LoVo (cell line): ENCODE measurements around the gene C9orf50.

ENCODE experiments used
- DNase-seq: peaks from one replicate; pipeline ENCODE4 v3.0.0-alpha.2; 2016; ENCODE audit warnings: low spot score

Gene C9orf50

GRCh38 chr9:129570450-129571297 lies 50.2 kb downstream of the C9orf50 start:
- DNase-seq: peak; percentile 51

GRCh38 chr9:129569502-129570449 lies 51.1 kb downstream of the C9orf50 start:
- peak; percentile 61 for DNase-seq

DNA sequence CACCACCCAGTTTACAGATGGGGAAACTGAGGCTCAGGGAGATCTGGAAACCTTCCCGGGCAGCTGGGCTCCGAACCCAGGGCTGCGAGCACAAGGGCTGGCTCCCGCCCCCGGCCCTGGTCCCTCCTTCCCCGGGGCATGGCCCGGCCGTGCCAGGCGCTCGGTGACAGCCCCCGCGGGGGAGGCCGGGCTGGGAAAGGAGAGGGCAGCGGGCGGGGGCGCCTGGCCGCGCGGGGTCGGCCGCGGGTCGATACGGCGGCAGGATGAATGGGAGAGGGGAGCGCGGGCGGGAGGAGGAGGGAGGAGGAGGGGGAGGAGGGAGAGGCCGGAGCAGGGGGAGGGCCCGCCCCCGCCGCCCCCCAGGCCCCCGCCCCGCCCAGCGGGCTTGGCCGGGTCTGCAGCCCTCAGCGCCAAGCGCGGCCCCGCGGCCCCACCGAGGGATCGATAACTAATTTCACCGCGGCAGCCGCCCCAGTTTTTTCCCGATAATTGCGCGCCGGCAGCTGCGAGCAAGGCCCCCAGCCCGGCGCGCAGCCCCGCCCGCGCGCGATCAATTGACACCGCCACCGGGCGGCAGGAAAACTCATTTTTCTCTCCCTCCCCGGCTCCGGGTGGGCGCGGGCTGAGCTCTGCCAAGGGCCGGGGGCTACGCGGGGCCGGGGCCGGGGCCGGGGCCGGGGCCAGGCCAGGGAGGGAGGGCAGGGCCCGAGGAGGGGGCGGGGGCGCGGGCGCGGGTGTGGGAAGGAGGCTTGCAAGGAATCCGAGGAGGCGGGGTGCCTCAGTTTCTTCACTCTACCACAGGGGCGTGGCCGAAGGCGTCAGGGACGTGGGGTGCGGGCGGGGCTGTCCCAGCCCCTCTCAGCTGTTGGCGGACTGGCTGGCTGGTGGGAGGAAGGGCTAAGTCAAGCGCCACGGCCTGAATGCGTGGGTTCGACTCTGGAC lies 52.1 kb downstream of the C9orf50 start:
- DNase-seq: peak; percentile 32

DNA sequence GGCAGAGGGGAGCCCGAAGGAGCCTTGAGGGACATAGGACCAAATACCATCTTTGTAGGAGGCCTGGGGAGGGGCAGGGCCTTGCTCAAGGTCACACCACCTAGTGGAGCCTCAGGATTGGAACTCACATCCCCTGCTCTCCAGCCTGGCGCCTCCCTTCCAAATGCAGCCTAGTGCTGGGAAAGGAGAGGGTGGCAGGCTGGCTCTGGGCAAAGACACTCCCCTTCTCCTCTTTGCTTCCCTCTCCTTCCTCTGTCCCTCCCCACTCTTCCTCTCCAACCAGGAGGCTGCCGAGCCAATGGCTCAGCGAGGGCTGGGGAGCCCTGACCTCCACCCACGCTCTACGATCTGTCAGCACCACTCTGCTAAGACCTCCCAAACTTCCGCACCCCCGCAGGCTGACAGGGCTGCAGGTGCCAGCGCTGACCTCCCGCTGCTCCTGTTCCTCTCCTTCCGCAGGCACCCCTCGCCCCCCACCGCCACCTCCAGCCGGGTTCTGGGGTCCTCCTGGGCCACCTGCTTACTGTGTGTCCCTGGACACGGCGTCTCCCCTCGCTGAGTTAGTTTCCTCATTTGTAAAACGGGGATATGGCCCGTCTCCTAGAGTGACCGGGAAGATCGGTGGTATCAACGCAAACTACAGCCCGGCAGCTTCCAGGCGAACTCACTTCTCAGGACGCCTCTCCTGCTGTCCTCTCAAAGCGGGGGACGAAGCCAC lies 52.9 kb downstream of the C9orf50 start:
- no peak for DNase-seq

DNA sequence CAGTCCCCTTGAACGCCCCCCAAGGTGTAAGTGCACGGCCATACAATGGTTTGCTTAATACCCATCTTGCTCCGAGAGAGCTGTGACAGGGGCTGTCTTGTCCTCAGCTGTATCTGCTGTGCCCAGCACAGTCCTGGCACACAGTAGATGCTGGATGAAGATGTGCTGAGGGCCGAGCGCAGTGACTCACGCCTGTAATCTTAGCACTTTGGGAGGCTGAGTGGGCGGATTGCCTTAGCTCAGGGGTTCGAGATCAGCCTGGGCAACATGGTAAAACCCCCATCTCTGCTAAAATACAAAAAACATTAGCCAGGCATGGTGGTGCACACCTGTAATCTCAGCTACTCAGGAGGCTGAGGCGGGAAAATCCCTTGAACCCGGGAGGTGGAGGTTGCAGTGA lies 53.6 kb downstream of the C9orf50 start:
- DNase-seq: no peak

DNA sequence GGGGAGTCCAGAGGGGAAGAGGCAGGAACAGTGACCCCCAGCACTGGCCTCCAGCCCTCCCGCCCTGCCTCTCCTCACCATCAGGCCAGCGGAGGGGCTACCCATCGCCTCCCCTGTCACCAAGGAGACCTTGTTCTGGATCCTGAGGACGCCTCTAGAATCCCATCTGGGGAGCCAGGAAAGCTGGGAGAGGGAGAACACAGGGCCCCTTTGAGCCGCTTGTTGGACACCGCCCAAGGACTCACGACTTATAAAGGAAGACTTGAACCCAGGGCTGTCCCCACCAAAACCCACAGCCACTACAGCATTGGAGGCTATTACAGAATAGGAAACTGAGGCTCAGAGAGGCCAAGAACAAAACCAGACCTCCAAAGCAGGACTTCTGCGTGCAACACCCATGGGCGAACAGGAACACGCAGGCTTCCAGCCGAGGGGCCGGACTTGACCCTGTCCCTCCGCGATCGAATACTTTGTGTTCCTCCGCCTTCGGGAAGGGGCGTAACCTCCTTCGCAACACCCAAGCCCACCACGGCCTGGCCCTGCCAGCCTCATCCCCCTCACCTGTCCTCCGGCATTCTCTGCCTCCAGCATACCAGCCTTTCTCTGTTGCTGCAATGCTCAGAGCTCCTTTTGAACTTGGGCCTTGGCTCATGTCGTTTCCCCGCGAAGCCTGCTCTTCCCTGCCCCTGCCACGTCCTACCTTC lies 54.2 kb downstream of the C9orf50 start:
- DNase-seq: no peak

DNA sequence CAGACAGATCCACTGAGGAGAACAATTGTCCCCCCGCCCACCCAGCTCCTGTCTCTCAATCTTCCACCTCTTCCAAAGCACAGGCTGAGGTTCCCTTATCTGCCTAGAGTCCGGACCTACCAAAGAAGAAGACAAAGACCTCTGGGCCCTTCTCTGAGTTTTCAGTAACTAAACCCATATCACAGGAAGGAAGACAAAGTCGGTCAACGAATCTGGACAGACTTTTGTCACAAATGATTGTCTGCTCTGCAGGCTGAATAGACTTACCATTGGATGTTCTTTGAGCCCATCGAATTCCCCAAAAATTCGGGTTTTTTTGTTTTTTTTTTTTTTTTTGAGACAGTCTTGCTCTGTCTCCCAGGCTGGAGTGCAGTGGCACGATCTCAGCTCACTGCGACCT lies 58.0 kb downstream of the C9orf50 start:
- no peak for DNase-seq

DNA sequence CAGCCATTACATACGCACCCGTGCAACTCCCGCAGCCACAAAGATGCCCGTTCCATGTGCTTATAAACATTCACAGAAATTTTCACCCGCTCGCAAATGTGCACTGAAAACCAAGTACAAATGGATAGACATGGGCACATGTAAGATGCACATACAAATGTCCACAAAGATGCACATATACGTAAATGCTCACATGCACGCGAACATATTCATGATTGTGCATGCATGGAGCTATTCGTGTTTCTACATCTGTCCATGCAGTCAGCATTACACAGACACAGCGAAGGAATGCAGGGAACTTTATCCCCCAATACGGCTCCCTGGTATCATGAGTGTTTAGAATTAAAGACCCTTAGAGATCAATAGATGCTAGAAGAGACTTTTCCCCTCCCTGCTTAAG lies 58.4 kb downstream of the C9orf50 start:
- no peak for DNase-seq
